Tongue (tissue), 2 donors: ENCODE results near the gene PTPRJ. TPM values are rescaled to one million over a fixed set of nuclear protein-coding genes. Genes with fewer than 3 reads are reported as not detected.

Experiments
- DNase-seq: peaks from one replicate; pipeline ENCODE4 v3.0.0-alpha.2; 2015
- total RNA-seq: library from RNA; depleted of rRNA; stranded (reverse); fragments of >200 nt; gene quantifications from one replicate; pipeline ENCODE4 v1.2.3, GENCODE V29; 2014

PTPRJ gene
- total RNA-seq, 1 donor from 2014 or later, result 8.9 TPM

- DNase-seq, result no peak
Measured at GRCh38 chr11:48040830-48041444, 60.6 kb downstream of the PTPRJ start.

DNA sequence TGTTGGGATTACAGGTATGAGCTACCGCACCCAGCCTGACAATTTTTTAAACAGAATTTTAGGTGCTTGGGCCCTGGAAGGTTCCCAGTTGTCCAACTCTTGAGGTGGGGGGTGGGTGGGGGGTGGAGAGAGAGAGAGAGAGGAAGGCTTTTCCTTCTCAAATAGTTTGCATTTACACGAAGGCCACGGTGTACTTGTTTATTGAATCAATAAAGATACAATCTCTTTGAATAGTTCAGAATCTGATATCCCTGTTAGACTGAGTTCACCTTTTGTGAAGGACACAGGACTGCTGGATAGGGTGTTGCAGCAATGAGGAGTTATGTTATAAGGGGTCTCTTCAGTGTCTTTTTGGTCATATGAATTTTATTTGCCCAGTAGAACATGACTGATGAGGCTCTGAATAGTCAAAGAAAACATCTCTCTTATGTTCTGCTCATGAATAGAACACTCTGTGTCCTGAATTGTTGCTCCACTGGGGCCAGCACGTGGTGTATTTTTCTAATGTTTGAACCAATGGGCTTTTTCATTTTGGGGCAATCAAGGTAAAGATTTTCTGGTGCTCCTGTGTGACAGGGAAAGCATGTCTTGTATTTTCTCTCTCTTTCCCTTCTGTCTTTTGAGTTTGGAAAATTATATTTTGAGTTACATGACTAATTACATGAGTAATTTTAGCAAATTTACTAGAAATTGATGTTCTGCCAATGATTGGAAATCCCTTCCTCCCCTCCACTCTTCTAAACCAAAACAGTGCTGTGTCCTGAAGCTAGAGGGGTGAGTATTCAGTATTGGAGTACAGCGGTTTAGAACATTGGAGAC, 61.7 kb downstream of the PTPRJ start:
- DNase-seq, result no peak

DNA sequence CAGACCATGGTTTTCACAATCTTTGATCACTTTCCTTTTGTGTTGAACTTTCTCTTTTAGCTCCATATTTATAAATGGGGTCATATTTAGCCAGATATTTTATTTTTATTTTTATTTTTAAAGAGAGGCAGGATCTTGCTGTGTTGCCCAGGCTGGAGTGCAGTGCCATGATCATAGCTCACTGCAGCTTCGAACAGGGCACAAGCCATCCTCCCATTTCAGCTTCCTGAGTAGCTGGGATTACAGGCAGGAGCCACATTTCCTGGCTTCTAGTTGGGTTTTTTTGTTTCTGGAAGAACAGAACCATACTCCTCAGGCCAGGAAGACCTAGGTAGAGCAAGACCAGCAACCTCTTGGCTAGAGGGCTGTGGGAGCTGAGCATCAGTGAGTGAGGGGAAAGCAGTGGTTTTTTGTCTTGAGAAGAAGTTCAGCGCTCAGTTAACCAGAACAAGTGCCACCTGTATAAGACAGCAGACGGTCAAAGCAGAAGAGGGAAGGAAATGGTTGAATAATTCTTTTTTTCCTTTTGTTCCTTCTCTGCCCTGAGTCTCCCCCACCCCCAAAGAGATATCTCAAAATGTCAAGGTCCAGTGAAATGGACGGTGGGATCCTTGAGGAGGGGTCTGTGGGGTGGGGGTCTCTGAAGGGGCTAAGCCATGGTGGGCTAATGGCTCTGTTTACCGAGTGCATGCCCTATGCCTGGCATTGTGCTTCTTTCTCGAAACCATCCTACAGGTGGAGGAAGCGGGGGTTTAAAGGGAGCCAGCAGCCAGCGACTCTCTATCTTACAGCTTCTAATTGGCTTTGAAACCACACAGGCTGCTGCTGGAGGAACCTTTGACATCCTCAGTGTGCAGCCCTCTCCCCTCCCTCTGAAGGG, 63.0 kb downstream of the PTPRJ start:
- no peak for DNase-seq

DNA sequence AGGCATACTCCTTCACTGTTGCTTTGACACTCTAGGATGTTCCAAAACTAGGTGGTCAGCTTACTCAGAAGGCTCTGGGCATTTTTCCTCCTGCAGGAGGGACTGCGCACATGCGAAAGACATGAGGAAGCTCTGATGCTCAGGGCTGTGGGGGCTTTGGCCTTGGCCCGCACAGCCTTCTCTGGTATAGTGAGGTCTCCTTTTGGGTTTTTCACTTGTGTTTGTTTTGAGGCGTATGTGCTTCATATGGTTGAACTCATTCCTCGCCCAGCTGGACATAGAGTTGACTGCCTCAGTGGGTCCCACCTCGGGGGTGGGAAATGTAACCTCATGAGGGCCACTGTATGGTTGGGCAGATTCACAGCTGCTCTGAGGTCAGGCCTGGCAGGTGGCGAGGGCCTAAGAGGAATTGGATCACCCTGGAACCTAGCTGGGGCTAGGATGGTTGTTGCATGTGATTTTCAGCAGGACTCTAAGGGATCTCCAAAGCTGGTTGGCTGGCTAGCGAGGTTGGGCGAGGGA, 63.7 kb downstream of the PTPRJ start:
- DNase-seq, result no peak

DNA sequence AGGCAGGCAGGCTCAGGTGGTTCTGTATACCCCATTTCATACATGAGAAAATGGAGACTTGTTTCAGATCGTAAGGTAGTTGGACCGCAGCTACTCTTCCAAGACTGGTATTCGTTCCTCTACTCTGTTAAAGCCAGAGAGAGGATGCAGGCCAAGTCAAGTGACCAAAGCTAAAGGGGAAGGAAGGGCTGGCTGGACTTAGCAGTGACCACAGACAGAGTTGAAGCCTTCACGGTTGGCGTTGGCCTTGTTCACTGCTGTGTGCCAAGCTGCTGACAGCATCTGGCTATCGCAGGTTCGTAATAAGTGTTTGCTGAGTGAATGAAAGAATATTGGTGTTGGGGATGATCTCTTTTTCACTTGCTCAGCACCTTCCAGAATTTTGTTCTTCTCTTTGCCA, 64.2 kb downstream of the PTPRJ start:
- DNase-seq, result no peak

DNA sequence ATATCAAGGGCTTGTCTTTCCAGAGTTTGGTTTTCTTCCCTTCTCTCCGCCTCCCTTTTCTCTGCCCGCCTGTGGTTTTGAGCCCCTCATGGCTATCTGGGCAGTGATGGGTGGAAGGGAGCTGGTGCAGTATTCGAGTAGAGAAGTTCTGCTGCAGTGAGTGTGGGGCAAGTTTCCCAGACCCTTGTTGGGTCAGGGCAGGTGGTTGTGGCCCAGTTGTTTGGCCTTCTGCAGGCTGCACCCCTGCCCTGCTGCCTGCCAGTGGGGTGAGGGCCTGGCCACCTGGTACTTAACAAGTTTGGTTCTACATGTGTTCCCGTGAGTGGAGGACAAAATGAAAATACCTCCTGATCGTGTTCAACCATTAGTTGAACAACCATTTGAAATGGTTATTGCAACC, 65.2 kb downstream of the PTPRJ start:
- DNase-seq, result no peak

DNA sequence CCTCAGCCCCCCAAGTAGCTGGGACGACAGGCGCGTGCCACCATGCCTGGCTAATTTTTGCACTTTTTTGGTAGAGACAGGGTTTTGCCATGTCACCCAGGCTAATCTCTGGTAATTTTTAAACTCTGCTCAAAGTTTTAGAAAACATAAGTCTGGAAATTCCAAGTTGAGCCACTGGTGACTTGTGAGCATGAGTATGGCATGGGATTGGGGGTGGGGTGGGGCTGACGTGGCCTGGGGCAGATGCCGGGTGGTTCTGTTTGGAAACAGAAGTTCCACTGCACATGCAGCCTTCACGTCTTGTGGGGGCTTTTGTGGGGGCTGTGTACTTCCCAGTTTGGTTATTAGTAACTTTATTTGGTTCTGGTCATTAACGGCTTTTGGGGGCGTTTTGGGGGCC, 67.3 kb downstream of the PTPRJ start:
- DNase-seq, result no peak

DNA sequence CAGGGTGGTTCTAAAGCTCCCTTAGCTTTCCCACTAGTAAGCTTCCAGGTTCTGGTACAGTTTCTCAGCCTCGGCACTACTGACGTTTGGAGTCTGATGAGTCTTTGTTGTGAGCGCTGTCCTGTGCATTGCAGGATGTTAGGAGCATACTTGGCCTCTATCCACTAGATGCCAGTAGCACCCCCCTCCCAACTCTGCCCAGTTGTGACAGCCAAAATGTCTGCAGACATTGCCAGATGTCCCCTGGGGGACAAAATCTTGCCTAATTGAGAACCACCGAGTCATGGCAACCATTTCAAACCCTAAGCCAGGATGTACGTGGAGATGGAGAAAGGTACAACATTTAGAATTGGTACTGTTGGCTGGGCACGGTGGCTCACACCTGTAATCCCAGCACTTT, 68.7 kb downstream of the PTPRJ start:
- no peak for DNase-seq

GRCh38 chr11:48050304-48050703, 69.9 kb downstream of the PTPRJ start:
- no peak for DNase-seq

GRCh38 chr11:48051217-48051830, 71.0 kb downstream of the PTPRJ start:
- DNase-seq, result no peak

DNA sequence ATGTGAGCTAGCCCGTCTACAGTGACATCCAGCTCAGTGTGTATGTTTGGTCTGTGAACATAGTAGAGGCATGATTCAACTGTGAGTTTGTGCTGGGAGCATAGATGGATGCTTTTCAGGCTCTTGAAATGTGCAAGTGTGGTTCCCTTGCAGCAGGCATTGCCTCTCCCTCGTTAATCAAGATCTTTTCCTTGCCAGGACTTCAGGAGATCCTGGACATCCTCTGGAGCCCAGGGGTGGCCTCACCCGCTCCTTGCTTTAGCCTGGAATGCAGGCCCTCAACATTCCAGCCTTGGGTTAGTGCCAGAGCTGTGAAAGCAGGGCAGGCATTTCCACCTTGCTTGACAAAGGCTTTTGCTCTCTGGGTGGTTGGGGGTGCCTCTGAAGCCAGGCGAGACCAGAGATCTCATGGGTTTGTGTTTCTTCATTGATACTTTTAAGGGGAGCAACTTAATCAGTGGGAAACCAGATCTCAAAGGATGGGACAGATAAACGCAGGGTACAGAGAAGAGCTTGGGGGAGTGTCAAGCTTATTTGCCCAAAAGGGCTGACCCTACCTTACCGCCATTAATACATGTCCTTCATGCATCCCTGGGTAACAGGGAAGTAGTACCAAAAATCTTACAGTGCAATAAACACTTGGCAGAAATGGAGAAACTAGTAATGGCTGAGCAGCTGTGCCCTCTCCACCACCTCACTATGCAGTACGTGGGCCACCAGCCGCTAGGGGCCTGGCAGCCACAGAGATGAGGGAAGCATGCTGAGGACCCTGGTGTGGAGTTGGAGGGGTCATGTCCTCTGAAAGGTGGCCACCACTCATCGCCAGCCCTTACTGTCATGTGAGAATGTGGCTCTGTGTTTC, 72.1 kb downstream of the PTPRJ start:
- no peak for DNase-seq

DNA sequence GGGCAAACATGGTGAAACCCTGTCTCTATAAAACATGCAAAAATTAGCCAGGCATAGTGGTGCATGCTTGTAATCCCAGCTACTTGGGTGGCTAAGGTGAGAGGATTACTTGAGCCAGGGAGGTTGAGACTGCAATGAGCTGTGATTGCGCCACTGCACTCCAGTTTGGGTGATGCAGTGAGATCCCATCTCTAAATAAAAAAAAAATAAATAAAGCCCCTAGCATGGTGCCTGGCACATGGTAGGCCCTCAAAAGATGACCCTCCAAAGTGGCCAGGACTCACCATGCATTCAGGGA, 74.6 kb downstream of the PTPRJ start:
- DNase-seq, result no peak

DNA sequence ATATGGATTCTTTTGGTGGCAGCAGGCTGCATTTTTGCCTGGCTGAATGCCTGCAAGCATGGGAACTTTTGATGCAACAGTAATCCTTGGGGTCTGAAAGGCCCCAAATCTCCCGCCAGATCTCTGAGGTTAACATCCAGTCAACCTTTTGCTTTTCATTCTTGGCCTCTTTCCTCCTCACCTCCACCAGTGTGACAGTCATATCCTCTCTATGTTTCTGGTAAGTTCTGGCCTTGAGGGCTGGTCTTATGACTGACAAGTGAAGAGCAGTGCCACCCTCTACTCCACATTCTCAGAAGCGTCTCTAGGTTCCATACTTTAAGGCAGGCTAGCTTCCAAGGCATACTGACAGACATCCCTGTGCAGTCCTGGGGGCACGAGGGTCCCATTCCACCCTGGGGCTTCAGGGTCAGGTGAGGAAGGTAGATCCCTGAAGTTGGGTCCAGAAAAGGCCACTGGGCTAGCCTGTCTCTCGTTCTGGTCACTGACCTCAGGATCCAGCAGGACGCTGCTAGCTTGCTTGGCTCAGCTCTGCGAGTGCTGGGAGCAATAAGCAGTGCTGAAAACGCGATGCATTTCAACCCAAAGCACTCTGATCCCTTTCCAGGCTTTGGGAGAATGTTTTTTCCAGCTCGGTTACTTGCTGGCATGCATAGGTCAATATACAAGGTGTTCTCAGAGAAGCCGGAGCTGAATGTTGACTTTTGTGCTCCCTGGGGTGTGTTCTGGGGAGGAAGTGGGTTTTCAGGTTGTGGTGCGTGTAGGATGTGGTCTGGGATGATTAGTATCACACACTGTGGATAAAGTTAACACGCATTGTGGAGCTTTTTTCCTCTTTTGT, 75.2 kb downstream of the PTPRJ start:
- DNase-seq, result peak; percentile 62

- no peak for DNase-seq
Measured at GRCh38 chr11:48056325-48057183, 76.2 kb downstream of the PTPRJ start.

DNA sequence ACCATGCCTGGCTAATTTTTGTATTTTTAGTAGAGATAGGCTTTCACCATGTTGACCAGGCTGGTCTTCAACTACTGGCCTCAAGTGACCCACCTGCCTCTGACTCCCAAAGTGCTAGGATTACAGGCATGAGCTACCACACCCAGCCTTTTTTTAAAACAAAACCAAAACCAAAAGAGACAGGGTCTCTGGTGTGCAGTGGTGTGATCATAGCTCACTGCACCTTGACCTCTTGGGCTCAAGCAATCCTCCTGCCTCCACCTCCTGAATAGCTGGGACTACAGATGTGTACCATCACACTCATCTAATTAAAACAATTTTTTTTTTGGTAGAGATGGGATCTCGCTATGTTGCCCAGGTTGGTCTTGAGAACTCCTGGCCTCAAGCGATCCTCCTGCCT, 77.7 kb downstream of the PTPRJ start:
- DNase-seq, result no peak

GRCh38 chr11:48058788-48059187, 78.4 kb downstream of the PTPRJ start:
- DNase-seq, result no peak

DNA sequence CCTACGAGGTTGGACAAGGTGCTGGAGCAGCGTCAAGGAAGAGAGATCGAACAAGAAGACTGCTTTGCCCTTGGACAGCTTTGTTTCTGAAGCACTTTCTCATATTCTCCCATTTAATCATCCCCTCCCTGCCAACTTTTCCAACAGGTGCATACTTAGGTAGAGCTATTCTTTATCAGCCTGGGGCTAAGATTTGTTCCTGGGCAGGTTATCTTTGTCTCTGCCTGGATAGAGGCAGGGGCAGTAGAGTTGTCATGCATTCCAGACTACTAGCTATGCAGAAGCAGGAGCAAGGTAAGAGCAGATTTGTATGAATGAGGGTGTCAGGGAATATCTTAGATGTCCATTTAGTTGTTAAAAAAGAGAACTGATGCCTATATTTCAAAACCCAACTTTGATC, 82.3 kb downstream of the PTPRJ start:
- no peak for DNase-seq

DNA sequence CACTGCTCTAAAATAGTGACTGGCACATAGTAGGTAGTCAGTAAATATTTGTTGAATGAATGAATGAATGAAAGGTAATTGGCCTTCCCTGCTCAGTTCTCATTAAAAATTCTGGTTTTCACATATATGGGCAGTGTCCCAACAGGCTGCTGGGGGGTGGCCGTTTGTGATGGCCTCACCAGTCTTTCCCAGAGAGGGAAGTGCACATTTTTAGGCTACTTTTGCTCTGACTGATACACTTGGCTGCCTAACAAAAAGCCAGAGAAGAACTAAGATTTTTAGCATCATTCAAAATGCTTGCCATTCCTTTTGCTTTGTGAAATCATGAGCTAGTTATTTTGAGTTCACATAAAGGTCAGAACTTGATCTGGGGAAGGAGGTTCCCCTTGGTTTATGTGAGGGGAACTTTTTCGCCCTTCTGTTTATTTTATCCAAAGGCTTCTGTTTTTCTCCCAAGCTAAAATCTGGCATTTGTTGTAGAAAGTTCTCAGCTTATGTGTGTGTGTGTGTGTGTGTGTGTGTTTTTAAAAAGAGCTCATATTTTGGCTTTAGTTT, 83.1 kb downstream of the PTPRJ start:
- DNase-seq, result peak; percentile 81

DNA sequence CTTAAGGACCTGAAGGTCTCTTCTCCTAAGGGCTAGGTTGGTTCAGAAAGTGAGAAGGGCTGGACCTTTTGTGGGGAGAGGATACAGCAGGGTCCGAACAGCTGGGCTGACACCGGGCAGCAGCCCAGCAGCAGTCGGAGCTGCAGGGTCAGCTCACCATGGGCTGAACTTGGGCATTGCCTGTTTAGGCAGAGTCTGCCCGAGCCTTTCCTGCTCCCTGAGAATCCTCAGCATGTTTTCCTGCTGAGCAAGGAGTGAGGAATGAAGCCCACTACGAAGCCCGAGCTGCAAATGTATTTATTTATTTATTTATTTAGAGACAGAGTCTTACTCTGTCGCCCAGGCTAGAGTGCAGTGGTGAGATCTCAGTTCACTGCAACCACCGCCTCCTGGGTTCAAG, 83.9 kb downstream of the PTPRJ start:
- DNase-seq, result no peak
